ENCODE measurements around the gene NLRC5.

NLRC5 gene

DNA sequence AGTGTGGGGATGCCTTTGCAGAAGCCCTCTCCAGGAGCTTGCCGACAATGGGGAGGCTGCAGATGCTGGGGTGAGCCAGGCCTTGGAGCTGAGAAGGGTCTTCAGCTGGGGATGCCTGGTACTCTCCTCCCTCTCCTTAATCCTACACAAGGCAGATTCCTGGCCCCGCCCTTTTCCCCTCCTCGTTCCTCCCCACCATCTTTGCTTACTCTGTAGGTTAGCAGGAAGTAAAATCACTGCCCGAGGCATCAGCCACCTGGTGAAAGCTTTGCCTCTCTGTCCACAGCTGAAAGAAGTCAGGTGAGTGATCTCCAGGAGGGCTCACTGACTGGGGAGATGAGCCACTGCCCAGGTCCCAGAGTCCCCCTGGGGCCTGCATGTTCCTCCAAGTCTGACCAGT is 38.7 kb downstream of the NLRC5 start:
- no peak for DNase-seq

DNA sequence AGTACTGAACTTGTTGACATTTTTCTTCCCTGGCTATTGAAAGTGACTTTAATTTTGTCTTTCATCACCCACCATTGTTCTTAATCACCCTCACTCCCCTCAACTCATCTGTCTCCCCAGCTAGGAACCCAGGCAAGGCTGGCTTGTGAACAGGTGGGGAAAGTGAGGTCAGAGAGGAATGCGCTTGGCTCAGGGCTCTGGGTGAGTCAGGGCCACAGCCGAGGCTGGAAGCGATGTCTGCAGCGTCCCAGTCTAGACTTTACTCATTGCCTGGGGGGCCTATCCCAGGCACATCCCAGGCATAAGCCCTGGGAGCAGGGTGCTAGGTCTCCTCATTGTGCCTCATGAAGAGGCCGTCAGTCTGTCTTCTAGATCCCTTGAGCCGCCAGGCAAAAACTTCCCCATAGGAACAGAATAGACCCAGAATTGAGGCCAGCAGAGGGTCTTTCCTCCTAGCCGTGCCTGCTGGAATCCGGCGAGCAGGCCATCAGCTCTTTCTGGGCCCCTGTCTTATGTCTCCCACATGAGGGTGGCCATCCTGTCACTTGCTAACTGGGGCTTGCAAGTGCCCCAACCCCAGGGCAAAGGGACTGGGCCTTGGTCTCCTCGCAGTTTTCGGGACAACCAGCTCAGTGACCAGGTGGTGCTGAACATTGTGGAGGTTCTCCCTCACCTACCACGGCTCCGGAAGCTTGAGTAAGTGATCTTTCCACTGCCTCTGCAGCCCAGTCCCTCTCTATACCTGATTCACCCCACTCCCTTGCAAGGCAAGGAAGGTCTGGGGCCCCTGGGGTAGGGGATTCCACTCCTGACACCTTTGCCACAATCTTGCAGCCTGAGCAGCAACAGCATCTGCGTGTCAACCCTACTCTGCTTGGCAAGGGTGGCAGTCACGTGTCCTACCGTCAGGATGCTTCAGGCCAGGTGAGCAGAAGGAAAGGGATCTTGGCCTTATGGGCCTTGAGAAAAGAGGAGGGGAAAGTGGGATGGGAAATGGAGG is 40.1 kb downstream of the NLRC5 start:
- no peak for DNase-seq

DNA sequence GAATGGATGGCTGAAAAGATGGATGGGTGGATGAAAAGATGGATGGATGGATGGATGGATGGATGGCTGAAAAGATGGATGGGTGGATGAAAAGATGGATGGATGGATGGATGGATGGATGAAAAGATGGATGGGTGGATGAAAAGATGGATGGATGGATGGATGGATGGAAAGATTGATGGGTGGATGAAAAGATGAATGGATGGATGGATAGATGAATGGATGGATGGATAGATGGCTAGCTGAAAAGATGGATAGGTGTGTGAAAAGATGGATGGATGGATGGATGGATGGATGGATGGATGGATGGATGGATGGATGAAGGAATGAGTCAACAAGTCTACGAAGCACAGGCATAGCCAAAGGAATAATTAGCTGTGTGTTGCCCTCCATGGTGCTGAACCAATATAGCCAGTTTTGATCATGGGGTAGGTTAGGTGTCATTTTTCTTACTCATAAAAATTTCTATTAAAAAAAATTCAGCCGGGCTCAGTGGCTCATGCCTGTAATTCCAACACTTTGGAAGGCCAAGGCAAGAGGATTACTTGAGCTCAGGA is 41.1 kb downstream of the NLRC5 start:
- DNase-seq: no peak

DNA sequence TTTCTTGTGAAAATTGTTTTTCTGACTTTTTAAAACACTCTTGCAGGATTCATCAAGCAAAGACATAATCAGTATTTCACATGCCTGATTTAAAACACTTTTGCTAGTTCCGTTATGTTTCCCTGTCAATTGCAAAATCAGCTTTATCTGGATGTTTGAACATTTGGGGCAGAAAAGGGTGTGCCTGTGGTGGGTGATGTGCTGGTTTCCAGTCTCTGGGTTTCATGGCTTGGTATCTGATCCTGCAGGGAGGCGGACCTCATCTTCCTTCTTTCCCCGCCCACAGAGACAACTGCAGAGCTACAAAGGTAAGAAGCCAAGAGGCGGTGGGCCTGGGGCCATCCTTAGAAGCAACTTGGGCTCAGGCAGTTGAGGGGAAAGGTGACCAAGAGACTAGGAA is 41.8 kb downstream of the NLRC5 start:
- DNase-seq: no peak

DNA sequence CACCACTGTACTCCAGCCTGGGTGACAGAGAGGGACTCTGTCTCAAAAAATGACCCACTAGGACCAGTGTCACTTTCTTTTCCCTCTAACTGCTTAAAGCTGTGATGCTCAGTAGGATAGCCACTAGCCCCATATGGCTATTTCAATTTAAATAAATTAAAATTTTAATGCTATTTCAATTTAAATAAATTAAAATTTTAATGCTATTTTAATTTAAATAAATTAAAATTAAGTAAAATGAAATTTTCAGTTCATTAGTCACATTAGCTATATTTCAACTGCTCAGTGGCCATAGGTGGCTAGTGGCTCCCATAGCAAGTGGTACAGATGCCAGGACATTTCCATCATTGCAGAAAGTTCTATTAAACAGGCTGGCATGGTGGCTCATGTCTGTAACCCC is 43.0 kb downstream of the NLRC5 start:
- no peak for DNase-seq

DNA sequence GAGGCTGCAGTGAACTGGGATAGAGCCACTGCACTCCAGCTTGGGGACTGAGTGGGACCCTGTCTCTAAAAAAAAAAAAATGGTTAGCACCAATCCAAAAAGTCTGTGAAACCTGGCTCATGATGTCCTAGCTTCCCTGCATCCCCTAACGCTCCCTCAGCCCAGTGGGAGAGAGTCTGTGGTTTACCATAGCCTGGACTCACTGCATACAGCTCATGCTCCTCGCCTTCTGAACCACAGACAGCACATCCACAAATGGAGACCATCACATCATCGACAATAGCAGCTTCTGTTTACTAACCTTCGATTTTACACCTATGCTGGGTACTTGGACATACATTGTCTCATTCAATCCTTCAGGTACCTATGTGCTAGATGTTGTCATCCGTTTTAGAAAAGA is 43.6 kb downstream of the NLRC5 start:
- DNase-seq: no peak

DNA sequence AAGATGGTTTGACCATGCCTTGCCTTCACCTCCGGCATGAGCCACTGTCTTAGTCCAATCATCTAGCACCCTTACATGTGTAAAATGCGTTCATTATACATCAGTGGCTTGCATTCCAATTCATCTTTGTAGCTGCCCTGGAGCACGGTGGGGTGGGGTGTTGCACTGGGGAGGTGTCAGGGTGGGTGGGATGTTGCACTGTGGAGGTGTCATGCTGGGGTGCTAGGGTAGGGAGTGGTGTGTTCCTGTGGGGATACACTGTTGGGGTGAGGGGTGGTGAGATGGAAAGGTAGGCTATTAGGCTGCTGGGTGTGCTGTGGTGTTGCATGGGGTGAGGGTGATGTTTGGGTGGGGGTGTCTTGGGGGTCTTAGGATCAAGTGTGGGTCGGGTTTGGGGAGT is 47.0 kb downstream of the NLRC5 start:
- no peak for DNase-seq

DNA sequence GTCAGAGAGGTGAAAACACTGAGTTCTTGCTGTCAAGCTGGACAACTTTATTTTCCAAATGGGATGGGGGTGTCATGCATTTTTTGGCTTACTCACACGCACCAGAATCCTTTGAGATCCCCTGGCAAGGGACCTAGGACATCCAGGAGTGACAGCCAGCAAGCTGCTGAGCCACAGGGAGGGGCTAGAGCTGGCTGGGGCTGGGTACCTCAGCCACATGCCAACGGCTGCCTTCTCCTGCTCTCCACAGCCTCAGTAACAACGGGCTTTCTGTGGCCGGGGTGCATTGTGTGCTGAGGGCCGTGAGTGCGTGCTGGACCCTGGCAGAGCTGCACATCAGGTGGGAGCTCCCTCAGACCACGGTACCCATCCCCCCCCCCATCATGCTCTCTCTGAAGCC is 47.6 kb downstream of the NLRC5 start:
- DNase-seq: no peak

DNA sequence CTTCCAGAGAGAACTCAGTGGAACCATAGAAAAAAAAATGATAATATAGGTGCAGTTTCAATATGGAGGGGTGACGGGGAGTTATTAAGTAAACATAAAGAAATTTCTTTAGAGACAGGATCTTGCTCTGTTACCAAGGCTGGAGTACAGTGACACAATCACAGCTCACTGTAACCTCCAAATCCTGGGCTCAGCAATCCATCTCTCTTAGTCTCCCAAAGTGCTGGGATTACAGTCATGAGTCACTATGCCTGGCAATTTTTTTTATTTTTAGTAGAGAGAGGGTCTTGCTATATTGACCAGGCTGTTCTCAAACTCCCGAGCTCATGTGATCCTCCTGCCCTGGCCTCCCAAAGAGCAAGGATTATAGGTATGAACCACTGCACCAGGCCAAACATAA is 48.8 kb downstream of the NLRC5 start:
- no peak for DNase-seq

DNA sequence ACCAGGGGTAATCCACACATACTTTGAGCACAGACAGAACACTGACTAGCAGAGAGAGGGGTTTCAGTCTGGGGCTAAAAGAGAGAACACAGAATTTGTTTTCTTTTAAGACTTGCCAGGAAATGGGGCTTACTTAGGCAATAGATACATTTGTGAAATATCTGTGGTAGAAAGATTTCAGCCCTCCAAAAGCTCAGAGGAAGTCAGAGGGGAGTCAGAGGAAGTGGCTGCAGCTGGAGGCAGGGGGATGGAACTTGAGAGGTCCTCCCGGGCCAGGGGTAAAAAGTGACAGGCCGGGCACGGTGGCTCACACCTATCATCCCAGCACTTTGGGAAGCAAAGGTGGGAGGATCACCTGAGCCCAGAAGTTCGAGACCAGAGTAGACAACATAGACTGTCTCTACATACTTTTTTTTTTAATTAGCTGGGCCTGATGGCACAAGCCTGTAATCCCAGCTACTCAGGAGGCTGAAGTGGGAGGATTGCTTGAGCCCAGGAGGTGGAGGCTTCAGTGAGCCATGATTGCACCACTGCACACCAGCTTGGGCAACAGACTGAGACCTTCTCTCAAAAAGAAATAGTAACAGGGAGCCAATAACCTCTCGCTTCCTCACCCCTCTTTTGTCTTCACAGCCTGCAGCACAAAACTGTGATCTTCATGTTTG is 49.9 kb downstream of the NLRC5 start:
- DNase-seq: no peak

DNA sequence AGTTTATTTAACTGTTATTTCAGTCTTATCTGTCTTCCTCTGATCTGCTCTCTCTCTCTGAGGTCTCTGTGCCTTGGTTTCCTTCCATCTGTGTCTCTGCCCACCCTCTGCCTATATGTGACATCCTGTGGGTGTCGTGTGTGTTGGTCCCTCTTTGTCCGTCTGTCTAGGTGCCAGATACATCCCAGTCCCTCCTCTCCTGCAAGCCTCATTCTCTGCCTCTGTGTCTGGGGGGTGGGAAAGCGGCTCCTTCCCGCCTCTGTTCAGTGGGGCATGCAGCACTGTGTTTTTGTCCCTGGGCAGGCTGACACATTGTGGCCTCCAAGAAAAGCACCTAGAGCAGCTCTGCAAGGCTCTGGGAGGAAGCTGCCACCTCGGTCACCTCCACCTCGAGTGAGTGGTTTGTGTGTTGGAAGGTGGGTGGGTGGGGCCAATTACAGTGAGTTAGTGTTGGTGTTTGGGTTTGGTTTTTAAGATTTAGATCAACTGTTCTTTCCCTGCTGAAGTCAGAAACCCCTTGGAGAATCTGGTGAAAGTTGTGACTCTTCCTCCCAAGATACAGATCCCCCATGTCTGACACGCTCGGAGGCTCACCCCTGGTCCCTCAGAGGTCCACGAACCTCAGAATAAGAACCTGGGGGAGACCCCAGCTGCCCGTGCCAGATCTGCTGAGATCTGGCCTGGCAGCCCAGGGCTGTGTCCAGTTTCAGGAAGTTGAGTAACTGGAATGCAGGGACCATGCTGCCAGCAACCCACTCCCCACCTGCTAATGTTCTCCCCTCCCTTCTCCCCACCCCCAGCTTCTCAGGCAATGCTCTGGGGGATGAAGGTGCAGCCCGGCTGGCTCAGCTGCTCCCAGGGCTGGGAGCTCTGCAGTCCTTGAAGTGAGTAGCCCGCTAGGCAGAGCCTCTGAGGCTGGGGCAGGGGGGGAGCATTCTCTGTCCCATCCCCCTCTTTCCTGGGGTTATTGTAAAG is 52.1 kb downstream of the NLRC5 start:
- DNase-seq: no peak

DNA sequence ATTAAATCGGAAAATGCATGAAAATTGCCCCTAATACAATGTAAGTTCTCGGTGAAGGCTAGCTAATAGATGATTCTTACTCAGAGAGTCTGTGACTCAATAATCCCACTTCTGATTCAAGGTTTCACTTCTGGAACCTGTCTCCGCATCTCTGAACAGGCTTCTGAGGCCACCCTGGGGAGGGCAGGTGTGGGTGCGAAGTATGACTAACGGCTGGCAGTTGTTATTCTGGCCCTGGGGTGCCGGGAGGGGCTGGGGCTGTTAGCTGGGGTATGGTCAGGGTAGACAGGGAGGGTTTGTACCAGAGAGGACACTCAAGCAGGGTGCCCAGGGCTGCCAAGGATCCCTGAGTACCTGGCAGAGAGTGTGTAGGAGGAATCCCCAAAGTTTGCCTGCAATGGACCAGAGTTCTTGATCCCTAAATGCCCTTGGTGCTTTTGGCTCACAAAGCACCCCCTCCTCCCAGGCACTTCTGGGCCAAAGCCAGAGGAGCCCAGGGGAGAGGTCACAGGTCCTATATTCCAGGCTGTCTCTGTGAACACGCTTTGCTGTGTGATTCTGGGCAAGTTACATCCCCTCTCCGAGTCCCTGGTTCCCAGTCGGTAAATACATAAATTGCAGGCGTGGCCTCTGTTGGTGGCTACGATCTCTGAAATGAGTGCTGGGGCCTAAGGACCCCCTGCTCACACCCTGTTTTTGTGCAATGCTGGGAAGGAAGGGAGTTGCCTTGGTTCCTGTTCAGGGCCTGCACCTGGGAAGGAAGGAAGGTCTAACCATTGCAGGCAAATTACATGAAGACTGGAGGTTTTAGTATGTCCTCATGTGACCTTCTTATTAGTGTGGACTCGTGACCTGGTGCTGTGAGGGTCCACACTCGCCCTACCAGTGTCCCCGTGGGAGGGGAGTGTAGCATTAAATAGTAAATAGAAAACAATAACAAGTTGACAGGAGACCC is 53.1 kb downstream of the NLRC5 start:
- no peak for DNase-seq

DNA sequence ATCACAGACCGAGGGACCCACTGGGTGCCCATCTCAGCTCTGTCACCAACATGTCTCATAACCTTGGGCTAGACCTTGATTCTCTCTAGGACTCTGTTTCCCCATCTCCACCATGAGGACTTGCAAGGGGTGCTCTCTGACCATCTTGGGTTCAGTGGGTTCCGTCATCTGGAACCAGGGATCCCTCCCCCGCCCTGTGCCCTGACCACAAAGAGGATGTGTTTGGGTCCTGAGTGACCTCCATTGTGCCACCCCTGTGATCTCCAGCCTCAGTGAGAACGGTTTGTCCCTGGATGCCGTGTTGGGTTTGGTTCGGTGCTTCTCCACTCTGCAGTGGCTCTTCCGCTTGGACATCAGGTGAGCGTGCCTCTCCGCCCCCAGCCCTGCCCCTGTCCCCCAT is 53.9 kb downstream of the NLRC5 start:
- no peak for DNase-seq

DNA sequence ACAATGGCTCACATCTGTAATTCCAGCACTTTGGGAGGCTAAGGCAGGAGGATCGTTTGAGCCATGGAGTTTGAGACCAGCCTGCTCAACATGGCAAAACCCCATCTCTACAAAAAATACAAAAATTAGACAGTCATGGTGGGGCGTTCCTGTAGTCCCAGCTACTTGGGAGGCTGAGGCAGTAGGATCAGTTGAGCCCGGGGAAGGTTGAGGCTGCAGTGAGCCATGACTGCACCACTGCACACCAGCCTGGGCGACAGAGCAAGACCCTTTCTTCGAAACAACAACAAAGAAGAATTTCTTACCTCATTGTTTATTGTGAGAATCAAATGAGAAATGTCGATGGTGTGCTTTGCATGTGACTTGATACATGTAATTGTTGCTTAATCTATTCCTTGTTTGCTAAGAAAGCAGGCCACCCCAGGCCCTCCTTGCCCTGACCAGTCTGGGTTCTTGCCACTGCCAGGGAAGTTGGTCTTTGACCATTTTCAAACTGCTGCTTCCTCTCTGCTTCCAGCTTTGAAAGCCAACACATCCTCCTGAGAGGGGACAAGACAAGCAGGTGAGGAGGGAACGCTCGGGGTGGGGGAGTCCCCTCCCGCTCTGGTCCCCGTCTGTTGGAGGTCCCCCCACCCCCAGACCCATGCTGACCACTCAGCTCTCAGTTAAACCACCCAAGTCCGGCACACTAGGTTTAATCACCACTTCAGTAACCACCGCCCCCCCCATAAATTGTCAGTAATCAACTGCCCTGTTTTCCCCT is 55.8 kb downstream of the NLRC5 start:
- DNase-seq: no peak

DNA sequence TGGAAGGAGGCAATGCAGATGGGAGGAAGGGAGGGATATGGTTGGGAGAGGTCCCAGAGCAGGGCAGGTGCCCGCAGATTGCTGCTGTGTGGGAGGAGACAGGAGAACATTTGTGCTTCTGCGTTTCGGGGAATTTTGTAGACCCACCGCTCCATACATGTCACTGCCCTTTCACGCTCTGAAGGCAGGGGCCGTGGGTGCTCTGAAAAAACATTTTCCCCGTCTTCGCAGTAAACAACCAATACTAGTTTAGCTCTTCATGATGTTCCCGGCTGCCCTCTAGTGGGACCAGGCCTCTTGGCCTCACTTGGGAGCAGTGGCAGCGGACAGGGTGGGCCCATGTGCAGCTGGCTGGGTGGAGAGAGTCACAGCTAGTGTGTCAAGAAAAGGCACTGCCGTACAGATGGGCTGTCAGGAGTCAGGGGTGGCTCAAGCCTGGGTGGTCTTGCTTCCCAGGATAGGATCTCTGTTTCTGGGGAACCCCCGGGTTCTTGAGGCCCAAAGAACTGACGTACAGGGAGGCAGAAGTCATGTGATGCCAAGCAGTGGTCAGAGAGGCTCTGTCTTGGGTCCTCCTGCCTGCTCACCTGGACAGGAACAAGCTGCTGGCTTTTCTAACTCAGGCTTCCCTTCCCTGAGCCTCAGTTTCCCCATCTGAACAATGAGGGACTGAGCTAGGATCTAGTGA is 56.5 kb downstream of the NLRC5 start:
- no peak for DNase-seq

DNA sequence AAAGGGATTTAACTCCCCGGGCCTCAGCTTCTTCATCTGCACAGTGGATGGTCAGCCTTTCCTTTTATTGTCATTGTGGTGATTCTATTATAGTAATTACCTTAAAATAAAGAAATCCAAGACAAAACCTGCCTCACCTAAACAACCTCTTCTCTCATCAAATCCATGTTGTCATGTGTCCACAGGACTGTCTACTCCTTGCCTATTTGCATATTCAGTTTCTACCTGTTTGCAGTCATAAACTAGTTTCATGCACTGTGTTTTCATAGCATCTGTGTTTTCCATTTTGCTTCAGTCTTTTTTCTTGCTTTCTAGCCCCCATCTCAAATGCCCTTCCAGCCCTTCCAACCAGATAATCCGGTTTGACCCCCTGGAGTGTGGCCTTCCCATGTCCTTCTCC is 58.7 kb downstream of the NLRC5 start:
- no peak for DNase-seq

DNA sequence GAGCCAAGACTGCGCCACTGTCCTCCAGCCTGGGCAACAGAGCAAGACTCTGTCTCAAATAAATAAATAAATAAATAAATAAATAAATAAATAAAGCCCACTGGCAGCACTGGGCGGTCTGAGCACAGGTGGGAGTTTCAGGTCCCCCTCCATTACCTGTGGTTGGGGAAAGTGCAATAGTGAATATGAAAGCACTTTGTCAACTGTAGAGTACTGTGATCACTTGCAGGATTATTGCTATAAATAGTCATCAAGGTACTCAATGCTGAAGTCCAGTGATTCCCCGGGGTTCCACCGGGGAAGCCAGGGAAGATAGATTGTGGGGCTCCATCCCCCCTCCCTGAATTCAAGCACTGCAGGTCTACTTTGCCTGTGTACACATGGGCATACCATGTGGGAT is 60.3 kb downstream of the NLRC5 start:
- no peak for DNase-seq

DNA sequence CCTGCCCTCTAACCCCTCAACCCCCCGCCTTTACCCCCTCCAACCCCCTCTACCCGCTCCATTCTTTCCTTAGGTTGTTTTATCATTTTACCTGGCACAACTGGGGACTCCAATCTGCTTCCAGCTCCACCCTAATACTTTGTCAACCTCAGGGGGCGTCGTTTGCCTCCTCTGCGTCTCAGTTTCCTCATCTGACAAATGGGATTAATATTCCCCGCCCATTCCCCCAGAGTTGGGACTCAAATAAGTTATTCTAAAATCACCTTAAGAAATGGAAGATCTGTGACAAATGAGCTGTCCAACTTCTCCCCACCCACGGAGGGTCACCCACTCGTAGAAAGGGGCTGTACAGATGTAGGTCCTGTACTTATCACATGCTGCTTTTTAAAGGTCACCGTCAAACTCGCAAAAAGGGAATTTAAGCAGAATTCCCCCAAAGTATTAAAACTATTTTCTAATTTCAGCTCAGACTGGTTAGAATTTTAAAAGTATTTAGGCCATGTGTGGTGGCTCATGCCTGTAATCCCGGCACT is 62.4 kb downstream of the NLRC5 start:
- DNase-seq: no peak

DNA sequence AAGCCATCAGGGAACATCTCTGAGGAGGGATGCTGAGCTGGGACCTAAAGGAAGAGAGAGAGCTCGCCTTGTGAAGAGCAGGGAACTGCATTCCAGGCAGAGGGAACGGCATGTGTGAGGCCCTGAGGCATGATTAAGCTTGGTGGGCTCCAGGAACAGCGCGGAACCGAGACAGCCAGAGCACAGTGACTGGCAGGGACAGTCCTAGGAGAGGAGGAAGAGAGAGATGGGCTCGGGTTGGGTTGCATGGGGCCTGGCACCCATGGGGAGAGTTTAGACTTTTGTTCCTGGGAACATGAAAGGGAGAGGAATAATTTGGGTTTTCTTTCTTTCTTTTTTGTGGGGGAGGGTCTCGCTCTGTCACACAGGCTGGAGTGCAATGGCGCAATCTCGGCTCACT is 63.8 kb downstream of the NLRC5 start:
- DNase-seq: no peak

DNA sequence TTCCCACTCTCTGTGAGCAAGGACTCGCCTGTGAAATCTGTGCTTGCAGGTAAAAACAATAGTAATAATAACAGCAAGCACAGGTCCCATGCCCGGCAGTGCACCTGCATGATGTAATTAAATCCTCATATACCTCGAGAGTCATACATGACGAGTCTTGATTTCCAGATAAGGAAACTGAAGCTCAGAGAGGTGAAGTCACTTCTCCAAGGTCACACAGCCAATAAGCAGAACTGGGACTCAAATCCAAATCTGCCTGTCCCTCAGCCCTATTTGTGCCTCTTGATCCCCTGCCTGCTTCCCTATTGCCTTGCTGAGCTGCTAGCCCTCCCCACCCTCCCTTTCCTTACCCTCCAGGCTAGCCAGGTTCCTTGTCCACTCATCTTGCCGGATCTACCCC is 65.0 kb downstream of the NLRC5 start:
- no peak for DNase-seq

Data from cerebellar nuclear complex (tissue), 1 donor.